ENCODE results near the gene HOXD4.

HOXD4 gene

DNA sequence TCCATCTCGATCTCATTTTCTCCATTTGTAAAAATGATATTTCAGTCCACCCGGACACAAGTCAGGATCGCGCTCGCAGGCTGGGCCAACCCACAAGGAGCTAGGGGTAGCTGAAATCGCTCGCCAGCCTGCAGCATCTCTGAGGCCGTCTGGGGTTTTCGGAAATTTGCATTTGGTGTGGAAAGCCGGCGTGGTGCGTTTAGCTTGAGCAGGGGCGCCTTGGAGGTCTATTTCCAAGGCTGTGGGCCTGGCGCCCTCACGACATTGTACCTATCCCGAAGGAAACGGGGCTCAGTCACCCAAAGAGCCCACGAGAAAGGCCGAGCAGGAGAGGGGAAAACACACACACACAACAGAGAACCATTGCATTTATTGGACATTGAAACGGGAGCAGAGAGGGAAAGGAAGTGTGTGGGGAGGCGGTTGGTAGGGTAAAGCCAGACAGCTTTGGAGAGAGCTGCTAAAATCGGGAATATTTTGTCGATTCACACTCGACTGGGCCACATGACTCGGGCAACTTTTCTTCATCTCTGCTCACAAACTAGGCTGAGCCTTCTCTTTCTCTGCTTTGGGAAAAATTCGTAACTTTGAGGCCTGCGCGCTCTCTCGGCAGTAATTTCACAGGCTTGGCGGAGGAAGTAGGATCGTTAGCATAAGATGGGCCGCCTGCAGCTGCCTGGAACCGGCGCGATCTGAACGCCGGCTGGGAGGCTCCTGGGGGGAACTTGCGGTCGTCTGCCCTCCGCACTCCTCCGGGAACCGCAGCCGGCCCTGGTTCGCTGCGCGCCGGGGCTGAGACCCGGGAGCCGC is 23.0 kb upstream of the HOXD4 start:
- no peak for DNase-seq

DNA sequence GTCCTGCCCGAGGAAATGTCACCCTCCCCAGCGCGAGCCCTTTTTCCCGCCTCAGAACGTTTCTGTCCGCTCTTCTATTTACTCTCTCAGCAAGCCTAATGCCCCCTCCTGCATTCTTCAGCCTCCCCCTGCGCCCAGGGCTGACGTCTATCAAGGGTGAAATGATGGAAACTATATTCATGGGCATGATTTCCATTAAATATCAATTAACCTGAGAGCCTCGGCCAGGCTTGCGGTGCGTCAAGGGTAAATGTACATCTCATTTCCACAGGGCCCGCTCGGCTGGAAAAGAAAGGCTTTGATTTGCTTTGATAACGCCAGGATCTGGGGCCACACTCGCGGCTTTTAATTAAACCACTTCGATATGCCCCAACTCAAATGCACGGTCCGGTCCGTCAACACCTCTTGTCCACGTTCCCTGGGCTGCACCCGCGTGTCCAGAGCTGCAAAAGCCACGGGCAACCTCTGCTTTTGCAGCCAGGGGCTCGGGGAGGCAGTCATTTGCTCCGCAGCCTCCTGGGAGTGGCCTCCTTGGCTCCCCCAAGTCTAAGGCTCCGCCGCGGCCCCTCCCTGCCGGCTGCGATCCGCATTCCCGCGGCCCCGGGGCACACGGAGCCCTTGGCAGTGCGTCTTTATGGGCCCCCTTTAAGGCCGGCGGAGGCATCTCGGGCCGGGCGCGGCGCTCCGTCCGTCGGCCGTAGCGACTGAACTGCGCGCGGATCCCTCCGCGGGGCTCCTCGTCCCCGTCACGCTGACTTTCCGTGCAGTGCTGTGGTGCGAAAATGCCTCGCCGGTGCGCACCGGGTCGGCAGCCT is 22.2 kb upstream of the HOXD4 start, which contains the start of gene HOXD8:
TSS of gene HOXD8 (plus strand) at position 724 of the 815 bp plus-strand sequence. CDS start 662 bp downstream, outside the sequence.
- no peak for DNase-seq

DNA sequence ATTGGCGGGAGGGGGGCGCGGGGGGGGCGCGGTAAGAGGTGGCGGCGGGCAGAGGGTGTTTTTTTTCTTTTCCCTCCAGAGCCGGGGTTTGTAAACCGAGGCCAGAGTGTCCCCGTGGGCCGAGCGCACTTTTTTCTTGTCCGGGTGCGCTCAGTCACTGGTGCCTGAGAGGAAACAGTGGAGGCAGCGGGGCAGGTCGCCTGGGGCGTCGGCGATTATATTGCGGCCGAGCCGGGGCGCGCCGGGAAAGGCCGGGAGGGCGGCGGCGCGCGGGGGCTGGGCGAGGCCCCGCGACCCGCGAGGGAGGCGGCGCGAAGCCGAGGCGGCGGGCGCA is 21.6 kb upstream of the HOXD4 start:
- no peak for DNase-seq

DNA sequence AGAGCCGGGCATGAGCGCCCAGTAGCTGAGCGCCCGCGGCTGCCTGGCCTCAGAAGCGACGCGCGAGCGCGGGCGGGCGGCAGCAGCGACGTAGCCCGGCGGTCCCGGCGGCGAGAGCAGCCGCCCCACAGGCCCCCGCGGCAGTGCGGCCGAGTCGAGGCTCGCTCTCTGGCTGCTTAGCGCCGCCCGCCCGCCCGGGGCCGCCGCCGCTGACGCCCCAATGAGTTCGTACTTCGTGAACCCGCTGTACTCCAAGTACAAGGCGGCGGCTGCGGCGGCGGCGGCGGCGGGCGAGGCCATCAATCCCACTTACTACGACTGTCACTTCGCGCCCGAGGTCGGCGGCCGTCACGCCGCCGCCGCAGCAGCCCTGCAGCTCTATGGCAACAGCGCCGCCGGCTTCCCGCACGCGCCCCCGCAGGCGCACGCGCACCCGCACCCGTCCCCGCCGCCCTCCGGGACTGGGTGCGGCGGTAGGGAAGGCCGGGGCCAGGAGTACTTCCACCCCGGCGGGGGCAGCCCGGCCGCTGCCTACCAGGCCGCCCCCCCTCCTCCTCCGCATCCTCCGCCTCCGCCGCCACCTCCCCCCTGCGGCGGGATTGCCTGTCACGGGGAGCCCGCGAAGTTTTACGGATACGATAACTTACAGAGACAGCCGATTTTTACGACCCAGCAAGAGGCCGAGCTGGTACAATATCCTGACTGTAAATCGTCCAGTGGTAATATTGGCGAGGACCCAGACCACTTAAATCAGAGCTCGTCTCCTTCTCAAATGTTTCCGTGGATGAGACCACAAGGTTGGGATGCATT is 21.0 kb upstream of the HOXD4 start:
- no peak for DNase-seq

DNA sequence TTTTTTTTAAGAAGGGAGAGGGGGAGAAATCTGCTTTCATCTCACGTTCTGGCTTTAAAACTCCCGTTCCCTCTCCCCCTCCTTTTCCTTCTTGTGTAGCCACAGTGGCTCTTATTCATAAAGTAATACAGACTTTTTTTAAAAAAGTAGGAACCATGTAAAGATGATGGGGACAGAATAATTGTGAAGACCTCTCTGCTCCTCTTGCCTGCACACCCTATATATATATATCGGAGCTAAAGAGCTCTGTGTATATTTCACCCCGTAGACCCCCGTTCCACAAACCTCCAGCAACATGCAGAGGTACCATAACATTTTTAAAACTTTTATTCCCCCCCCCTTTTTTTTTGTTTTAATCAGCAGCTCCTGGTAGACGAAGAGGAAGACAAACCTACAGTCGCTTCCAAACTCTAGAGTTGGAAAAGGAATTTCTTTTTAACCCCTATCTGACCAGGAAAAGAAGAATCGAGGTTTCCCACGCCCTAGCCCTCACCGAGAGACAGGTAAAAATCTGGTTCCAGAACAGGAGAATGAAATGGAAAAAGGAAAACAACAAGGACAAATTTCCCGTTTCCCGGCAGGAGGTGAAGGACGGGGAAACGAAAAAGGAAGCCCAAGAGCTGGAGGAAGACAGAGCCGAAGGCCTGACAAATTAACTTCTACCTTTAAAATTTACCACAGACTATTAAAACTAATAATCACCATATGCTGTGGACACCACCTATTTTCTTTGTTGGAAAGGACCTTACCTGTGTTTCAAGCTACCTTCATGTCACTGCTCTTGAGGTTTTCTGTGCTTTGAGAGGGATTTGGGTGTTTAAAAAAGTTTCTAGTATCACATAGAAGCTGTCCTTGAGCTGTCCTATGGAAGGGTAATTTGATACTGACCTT is 20.1 kb upstream of the HOXD4 start:
- no peak for DNase-seq

DNA sequence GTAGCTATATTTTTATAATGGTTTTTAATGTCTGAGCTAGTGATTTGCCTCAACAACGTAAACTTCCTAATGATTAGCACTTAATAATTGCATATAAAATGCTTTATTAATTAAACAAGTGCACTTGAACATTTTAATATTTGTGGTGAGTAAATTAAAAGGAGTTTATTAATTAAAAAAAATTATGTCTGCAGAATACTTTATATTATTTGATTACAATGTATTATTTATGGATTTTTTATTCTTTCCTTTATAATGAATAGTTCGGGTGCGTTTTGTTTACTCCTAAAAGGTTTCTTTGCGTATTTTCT is 19.5 kb upstream of the HOXD4 start:
- no peak for DNase-seq

DNA sequence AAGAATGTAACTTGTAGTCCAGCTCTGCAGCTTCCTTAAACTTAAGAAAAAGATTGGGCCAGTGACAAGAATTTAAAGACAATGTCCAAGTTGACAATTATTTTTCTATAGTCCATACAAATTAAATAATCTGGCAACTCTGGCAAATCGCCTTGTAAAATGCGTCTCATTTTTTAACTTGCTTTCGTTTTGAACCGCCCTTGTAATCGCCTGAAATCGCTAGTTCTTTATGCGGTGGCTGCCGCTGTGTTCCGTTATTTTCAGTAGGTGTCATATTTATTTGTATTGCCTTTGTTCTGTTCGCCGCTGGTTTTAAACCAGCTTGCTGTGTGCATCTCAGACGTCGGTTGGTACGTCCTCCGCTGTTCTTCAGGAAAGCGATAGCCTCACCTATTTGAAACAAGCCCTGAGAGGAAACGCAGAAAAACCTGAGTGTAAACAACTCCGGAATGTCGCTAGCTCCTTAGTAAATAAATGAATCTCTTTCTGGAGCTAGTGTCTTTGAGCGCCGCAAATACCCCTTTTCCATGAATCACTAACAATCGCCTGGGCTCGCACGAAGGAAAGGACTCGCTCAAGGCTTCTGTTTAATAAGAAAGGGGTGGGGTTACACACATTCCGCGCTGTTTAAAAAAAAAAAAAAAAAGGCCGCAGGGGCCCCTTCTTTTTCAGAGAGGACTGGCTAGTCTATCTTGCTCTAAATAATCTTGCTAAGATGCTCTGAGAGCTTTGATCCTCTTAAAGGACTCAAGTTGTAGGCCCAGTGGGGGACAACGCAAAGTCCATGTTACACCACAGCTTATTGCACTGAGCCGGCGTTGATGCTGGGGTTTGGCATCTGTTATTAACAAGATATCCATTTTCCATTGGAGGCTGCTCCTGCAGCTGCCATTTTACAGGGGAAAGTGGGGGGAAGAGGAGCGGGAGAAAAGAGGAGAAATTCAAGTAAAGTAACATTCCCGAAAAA is 18.9 kb upstream of the HOXD4 start:
- no peak for DNase-seq

DNA sequence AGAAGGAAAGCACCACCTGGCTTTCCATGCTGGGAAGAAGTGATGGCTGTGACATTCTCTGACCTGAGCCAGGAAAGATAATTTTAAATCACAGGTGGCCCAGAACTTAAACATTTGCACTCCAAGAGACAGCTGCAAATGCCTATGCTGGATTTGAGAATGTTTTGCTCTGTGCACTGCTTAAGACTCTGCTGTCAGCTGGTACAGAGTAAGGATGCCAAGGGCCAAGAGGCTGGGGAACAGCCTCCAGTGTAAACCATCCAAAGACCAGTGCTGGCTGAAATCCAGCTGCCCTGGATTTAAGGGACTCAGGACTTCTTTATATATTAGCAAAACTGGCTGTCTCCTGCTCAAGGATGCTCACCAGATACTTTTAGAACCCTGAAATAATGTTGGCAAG is 18.0 kb upstream of the HOXD4 start:
- no peak for DNase-seq

DNA sequence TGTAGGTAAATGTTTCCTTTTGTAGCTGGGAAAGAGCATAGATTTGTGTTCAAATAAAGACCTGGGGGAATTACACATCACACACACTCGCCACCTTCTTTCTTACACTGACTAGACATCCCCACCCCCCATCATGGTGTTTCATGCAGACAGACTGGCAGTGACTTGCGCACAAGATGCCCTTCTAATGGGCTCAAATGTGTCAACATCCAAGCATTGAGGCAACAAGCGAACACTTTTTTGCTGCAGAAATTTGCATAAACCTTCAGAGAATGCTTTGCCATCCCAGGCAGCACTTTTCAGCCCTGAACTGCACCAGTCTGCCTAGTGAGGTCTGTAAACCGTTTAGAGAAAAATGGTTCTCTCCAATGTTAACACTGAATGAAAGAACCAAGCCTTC is 17.3 kb upstream of the HOXD4 start:
- no peak for DNase-seq

DNA sequence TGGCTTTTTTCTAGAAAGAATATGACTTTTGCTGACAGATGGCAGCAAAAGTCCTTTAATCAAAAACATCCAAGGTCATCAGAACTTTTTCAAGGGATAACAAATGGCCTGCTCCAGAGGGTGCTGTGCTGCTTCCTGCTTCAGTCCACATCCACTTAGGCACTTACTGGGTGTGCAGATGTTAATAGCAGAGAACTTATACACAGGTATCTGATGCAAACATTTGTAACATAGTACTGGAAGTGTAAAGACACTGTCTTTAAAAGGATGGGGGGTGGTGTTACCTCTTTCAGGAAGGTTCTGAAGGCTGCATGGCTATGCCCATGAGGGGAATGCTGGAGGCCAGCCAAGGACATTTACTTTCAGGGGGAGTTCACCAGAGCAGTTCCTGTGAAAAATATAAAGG is 16.3 kb upstream of the HOXD4 start:
- DNase-seq: no peak

DNA sequence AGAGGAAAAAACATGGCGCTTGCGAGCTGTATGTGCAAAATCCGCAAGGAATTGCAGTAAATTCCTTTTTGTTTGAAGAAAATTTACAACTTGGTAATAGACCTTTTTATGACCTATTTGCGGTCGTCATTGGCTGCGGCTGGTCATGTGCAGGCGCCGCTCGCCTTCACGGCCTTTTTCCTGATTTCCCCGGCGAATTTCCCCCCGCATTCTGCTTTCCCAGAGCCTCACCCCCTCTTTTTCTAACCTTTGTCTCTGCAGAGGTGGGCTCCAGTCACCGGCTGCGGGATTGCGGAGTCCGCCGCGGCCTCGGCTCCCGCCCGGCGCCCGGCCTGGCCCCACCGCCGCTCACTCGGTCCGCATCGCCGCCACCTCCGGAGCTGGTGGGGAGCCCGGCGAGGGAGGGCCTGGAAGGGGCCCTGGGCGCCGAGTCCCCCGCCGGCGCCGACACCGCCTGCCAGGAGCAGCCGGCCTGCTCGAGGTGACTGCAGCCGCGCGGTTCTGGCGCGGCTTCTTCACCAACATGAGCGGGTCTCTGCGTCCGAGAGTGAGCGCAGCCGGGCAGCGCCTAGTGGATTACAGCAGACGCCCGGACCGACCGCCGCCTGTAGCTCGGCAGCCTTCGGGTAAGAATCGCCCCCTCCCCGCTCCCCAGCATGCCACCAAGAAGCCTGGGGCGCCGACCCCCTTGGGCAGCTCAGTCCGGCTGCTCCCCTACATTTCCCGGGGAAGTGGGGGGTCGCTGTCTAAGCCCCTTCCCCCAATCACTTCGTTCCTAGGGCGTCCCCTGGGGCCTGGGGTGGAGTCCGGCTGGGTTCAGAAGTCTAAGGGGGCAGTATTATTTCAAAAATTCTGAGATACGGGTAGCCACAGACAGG is 14.7 kb upstream of the HOXD4 start:
- no peak for DNase-seq

DNA sequence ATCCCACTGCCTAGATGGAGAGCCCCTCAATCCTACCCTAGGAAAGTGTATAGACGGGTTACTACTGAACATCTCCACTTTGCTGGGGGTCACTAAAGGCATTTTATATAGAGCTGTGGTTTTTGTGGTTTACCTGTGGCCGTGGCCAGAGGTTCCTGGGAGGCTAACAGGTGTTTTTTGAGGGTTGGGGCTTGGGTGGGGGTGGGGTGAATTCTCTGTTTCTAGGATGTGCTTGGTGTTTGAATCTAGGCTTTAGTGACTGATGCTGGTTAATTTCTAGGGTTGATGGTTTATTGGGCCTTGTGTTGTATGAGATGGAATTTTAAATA is 14.1 kb upstream of the HOXD4 start:
- no peak for DNase-seq

DNA sequence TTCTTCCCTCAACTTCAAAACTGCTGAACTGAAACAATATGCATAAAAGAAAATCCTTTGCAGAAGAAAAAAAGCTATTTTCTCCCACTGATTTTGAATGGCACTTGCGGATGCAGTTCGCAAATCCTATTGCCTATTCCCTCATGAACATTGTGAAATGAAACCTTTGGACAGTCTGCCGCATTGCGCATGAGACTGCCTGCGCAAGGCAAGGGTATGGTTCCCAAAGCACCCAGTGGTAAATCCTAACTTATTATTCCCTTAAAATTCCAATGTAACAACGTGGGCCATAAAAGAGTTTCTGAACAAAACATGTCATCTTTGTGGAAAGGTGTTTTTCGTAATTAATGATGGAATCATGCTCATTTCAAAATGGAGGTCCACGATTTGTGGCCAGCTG is 13.4 kb upstream of the HOXD4 start:
- no peak for DNase-seq

DNA sequence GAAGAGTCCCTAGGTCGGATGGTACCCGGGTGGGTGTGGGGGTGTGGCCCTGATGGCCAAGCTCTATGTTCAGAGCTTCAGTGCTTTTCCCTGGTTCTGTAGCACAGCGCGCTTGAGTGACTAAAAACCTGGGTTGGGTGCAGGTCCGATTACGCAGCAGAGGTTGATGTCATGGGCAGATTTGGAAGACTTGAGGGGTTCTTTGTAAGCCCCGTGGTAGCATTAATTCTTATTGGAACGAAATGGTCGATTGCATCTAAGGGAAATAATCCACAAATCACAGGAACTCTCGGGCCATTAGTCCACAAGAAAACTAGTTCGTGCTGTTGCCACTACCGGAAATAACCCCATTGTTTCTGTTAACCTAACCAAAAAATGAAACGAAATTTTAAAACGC is 12.8 kb upstream of the HOXD4 start:
- no peak for DNase-seq

DNA sequence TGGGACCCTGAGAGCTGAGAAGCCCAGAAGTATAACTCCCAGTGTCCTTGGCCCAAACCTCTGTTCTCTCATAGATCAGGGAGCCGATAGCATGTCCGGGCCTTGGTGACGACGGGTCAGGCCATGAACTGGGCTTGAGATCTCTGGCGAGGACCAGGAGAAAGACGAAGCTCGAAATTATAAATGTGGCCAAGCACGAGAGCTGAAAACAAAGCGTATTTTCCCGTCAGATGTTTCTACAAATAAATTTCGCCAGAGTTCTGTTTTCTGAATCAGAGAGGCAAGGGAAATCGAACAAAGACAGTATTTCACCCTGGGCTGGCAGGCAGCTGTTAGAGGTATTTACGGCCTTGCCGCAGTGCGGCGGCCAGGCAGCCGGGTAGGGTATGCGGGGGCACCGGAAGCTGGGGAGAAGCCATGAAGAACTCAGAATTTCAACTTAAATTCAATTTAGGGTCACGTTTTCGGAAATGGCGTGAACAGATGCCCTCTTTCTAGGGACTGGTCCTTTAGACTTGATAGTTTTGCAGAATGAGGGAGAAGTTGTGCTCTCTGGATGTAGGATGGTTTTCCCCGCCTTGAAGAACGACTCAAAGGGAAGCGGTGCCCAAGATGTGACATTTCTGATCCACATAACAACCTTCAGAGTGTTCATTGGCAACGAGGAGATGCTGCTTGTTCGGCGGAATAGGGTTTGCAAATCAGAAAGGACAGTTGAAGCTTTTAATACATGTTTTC is 12.3 kb upstream of the HOXD4 start:
- DNase-seq: no peak

DNA sequence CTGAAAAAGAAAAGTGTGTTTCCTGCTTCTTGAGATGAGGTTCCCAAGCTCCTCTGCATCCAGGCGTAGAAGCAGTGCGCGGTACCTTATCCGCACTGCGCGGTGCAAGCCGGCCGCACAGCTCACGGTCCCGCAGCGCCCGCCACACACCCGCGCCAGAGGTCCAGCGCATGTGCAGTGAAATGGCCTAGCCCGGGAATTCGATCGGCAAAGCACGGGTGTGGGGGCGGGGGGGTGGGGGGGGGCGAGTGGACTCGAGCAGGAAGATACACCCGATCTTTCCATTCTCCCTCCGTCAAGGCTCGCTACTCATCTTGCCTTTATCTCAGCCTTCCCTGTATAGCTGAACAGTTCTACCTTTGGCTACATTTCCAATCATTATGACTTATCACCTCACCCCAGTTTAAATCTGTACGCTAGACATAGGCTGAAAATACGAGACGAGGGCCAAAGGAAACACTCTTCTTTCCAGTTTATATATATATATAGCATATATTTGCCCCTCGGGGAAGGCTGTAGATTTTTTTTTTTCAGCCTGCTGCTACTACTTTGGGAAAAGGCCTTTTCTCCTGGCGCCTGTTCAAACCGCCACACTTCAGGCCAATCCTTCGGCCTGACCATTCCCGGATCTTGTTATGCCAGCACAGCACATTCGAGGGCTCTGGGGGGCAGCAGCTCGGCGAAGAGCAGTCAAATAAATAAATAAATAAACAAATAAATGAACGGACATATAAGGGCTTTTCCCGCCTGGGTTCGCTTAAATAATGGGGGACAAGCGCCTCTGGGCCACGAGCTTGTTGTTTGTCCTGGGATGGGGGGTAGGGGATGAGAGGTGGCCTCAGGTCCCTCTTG is 11.5 kb upstream of the HOXD4 start:
- DNase-seq: no peak

DNA sequence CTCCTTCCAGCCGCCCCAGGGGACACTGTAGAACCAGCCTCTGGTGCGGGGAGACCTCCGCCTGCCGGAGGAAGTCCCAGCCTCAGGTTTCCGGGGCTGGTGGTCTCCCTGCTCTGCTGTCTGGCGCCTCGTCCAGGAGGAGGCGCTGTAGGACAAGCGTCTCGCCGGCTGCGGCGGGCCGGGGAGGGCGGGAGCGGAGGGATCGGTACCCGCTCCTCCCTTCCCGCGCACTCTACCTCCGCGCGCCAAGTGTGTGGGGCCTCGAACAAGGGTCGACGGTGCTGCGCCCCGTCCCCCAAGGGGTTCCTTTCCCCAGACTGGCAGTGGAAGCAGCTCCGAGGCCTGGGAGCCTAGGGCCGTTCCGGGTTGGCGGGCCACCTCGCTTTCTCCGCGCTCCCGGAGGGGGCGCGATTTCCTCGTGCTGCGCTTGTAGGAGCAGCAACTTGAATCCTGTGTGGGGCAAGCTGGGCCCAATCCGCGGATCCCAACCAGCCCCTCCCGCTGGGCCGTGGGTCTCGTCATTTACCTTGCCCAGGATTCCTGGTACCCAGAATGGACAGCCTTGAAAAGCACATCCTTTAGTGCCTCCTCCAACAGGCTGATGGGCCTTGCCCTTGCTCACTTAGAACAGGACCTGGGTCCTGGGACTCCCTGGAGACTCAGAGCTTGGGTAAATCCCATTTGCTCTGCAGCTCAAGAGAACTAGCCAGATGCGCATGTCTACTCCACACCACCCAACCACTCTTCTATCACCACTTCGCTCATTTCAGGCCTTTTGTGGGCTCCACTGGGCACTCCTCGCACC is 10.6 kb upstream of the HOXD4 start:
- DNase-seq: peak; percentile 21

DNA sequence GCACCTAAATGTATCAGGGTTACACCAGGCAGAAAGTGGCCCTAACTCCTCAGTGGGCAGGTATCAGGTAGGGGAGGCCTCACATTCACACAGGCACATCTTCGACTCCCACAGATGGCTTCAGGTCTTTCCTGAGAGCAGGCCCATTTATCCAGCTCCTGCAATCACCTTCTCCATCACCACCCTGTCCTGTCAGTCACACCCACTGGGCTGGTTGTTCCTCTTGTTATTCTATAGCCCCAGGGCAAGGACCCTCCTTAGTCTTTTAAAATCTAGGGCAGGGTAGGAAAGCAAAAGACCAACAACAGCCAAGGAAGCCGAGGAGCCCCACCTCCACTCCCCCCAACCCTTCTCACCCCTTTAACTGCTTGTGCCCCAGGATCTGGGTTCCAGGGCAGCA is 9.1 kb upstream of the HOXD4 start:
- no peak for DNase-seq
